Loucy (cell line): Measurements from ENCODE around the gene PRSS23.

Experiments used
- H2AFZ ChIP-seq: fragments of 200-600 bp; sonication (generic); 2 replicates; pipeline ENCODE4 v1.6.0; 2016; ENCODE audit warnings: antibody characterized with exemption, mild to moderate bottlenecking, low read length, moderate library complexity
- H3F3A ChIP-seq: fragments of 200-600 bp; 2 replicates; pipeline ENCODE4 v1.6.0; 2016; ENCODE audit warnings: antibody characterized with exemption, low read depth, mild to moderate bottlenecking
- H3K27me3 ChIP-seq: fragments of 200-600 bp; sonication (generic); 2 replicates; pipeline ENCODE4 v1.6.1; 2014; ENCODE audit warnings: low read length, mild to moderate bottlenecking; ENCODE audit not compliant: insufficient read depth, poor library complexity, severe bottlenecking
- H3K36me3 ChIP-seq: fragments of 200-600 bp; sonication (generic); 2 replicates; pipeline ENCODE4 v1.6.1; 2016; ENCODE audit warnings: low read length; ENCODE audit not compliant: insufficient read depth
- H3K4me1 ChIP-seq: fragments of 200-600 bp; sonication (generic); 2 replicates; pipeline ENCODE4 v1.5.1; 2014; ENCODE audit warnings: low read length, mild to moderate bottlenecking; ENCODE audit not compliant: insufficient read depth, poor library complexity, severe bottlenecking
- H3K4me2 ChIP-seq: fragments of 200-600 bp; sonication (generic); 2 replicates; pipeline ENCODE4 v1.6.0; 2014; ENCODE audit warnings: antibody characterized with exemption, low read length, low read depth, mild to moderate bottlenecking; ENCODE audit not compliant: poor library complexity, severe bottlenecking
- H3K4me3 ChIP-seq: fragments of 200-600 bp; sonication (generic); 2 replicates; pipeline ENCODE4 v1.5.1; 2014; ENCODE audit warnings: low read length, mild to moderate bottlenecking, mixed read lengths; ENCODE audit not compliant: poor library complexity, severe bottlenecking
- H3K79me2 ChIP-seq: fragments of 200-600 bp; sonication (generic); 2 replicates; pipeline ENCODE4 v1.6.1; 2014; ENCODE audit warnings: low read length; ENCODE audit not compliant: insufficient read depth
- H3K9ac ChIP-seq: fragments of 200-600 bp; sonication (generic); 2 replicates; pipeline ENCODE4 v1.6.0; 2014; ENCODE audit warnings: mild to moderate bottlenecking, low read depth, low read length, moderate library complexity; ENCODE audit not compliant: poor library complexity, severe bottlenecking
- H3K9me2 ChIP-seq: fragments of 200-600 bp; sonication (generic); replicated peaks from 2 replicates; pipeline ENCODE4 v1.6.1; 2016; ENCODE audit warnings: low read depth, low read length, mixed read lengths
- H3K9me3 ChIP-seq: fragments of 200-600 bp; sonication (generic); 2 replicates; pipeline ENCODE4 v1.6.1; 2014; ENCODE audit warnings: mild to moderate bottlenecking, antibody characterized with exemption, low read length, low read depth; ENCODE audit not compliant: insufficient read depth
- H4K20me1 ChIP-seq: fragments of 200-600 bp; sonication (generic); 2 replicates; pipeline ENCODE4 v1.6.0; 2014; ENCODE audit warnings: antibody characterized with exemption, low read length, mild to moderate bottlenecking; ENCODE audit not compliant: insufficient read depth, poor library complexity, severe bottlenecking
- CTCF ChIP-seq: fragments of 200-600 bp; sonication (generic); conservative IDR thresholded peaks from 2 replicates; pipeline ENCODE4 v1.5.1; 2014; ENCODE audit warnings: mild to moderate bottlenecking, antibody characterized with exemption, low read length
- EZH2phosphoT487 ChIP-seq: fragments of 200-600 bp; IDR thresholded peaks from 2 replicates; pipeline ENCODE4 v1.6.1; 2018; ENCODE audit warnings: antibody characterized with exemption, mild to moderate bottlenecking, moderate library complexity, borderline replicate concordance

The PRSS23 gene

GRCh38 chr11:86772999-86773398 lies 27.3 kb upstream of the PRSS23 start:
- H3F3A ChIP-seq: no peaks in the 10 kb centered on the region
- no peaks in the 10 kb centered on the region for H3K79me2 ChIP-seq
- TF ChIP-seq EZH2phosphoT487 (no peak), CTCF (no peak)
- H3K9ac ChIP-seq: no peak overlapping the region
- H3K9me2 ChIP-seq: no peaks in the 10 kb centered on the region
- no peaks in the 10 kb centered on the region for H4K20me1 ChIP-seq
- H3K4me2 ChIP-seq: no peak overlapping the region
- no peak overlapping the region for H3K4me3 ChIP-seq
- no peaks in the 10 kb centered on the region for H3K9me3 ChIP-seq
- no peak overlapping the region for H2AFZ ChIP-seq
- peaks cover 3% of the 10 kb centered on the region for H3K27me3 ChIP-seq
- H3K4me1 ChIP-seq: no peaks in the 10 kb centered on the region
- no peaks in the 10 kb centered on the region for H3K36me3 ChIP-seq

- no peaks in the 10 kb centered on the region for H3K9me3 ChIP-seq
- H3K4me3 ChIP-seq: no peak overlapping the region
- H3K4me1 ChIP-seq: no peaks in the 10 kb centered on the region
- TF ChIP-seq CTCF (no peak), EZH2phosphoT487 (no peak)
- no peaks in the 10 kb centered on the region for H3K9me2 ChIP-seq
- no peaks in the 10 kb centered on the region for H3K79me2 ChIP-seq
- peaks cover 4% of the 10 kb centered on the region for H3K27me3 ChIP-seq
- no peak overlapping the region for H3K9ac ChIP-seq
- no peak overlapping the region for H2AFZ ChIP-seq
- no peaks in the 10 kb centered on the region for H3K36me3 ChIP-seq
- H3F3A ChIP-seq: no peaks in the 10 kb centered on the region
- H4K20me1 ChIP-seq: no peaks in the 10 kb centered on the region
- H3K4me2 ChIP-seq: no peak overlapping the region
These were observed 26.7 kb upstream of the PRSS23 start for GRCh38 chr11:86773513-86774252.

- no peaks in the 10 kb centered on the region for H3K79me2 ChIP-seq
- H4K20me1 ChIP-seq: no peaks in the 10 kb centered on the region
- H3K9me3 ChIP-seq: no peaks in the 10 kb centered on the region
- no peak overlapping the region for H3K4me2 ChIP-seq
- H3F3A ChIP-seq: no peaks in the 10 kb centered on the region
- peaks cover 4% of the 10 kb centered on the region for H3K27me3 ChIP-seq
- H3K4me1 ChIP-seq: no peaks in the 10 kb centered on the region
- no peaks in the 10 kb centered on the region for H3K36me3 ChIP-seq
- no peak overlapping the region for H2AFZ ChIP-seq
- TF ChIP-seq EZH2phosphoT487 (no peak), CTCF (no peak)
- H3K4me3 ChIP-seq: no peak overlapping the region
- no peak overlapping the region for H3K9ac ChIP-seq
- no peaks in the 10 kb centered on the region for H3K9me2 ChIP-seq
These were observed 25.9 kb upstream of the PRSS23 start for GRCh38 chr11:86774417-86774816.
